SK-N-MC (cell line): ENCODE results near the gene PAM16.

Experiments
- EZH2 ChIP-seq: fragments of 200-600 bp; sonication (generic); IDR thresholded peaks from one replicate; pipeline ENCODE4 v1.6.1; 2017; ENCODE audit warnings: antibody characterized with exemption
- FOXP2 ChIP-seq: optimal IDR thresholded peaks from 2 replicates; pipeline ENCODE3; 2011; ENCODE audit warnings: mild to moderate bottlenecking, moderate library complexity; ENCODE audit not compliant: insufficient read depth; ENCODE audit errors: extremely low read length, control extremely low read depth
- POLR2AphosphoS5 ChIP-seq: IDR thresholded peaks from 2 replicates; pipeline ENCODE4 v1.6.1; 2012; ENCODE audit warnings: mild to moderate bottlenecking, low read depth, low read length, borderline replicate concordance

DNA sequence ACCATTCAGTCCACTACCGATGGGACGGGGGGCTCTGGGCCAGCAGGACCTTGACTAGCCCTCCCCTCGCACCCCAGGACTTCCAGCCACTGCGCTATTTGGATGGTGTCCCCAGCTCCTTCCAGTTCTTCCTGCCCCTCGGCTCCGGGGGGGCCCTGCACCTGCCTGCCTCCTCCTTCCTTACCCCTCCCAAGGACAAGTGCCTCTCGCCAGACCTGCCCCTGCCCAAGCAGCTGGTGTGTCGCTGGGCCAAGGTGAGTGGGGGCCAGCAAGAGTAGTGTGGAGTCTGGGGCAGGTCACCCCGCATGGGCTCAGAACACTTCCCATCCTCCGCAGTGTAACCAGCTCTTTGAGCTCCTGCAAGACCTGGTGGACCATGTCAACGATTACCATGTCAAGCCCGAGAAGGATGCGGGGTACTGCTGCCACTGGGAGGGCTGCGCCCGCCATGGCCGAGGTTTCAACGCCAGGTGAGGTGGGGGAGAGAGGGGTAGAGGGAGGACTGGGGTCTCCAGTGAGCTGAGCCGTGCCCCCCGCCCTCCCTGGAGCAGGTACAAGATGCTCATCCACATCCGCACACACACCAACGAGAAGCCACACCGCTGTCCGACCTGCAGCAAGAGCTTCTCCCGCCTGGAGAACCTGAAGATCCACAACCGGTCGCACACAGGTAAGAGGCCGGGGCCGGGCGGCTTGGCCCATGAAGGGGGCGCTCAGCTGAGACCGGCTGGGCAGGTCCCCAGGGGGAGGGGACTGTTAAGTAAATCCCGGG lies 16.2 kb downstream of the PAM16 start:
- no peak for TF ChIP-seq EZH2
- TF ChIP-seq POLR2AphosphoS5 = no peak
- TF ChIP-seq FOXP2 = no peak
